Upper lobe of left lung (tissue), 4 donors: ENCODE measurements around the gene TFAP2B.

ENCODE experiments used
- POLR2A ChIP-seq, 4 donors: fragments of 450-650 bp; IDR thresholded peaks; one replicate each; pipeline ENCODE4 v1.5.1; 2016 to 2017; ENCODE audit warnings: antibody characterized with exemption in 4 of 4, mild to moderate bottlenecking in 2 of 4
- TF ChIP-seq, protein P1 (sequence below), 6 experiments: fragments of 450-650 bp in 4 of 6; fragments of 200-600 bp in 2 of 6; sonication (generic) in 2 of 6; IDR thresholded peaks; one replicate each; pipeline ENCODE4 v1.5.1; 2016 to 2019; ENCODE audit warnings: antibody characterized with exemption in 6 of 6

DNA sequence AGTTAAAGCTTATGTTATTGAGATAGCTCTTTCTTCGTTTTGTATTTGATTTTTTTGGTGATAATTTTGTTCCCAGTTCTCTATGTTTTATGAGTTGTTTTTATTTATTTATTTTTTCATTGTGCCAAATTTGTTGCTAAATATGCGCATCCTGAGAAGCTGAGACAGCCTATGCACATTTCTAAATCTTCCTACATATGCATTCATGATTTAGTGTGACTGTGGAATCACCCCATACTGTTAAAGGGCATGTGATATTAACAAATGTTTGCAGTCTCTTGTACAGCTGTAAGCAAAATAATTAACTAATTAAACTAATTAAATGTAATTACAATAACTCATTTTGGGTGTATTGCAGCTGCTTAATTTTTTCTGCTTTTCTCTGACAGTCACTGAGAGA, 10.4 kb downstream of the TFAP2B start:
- TF ChIP-seq, protein P1, sequence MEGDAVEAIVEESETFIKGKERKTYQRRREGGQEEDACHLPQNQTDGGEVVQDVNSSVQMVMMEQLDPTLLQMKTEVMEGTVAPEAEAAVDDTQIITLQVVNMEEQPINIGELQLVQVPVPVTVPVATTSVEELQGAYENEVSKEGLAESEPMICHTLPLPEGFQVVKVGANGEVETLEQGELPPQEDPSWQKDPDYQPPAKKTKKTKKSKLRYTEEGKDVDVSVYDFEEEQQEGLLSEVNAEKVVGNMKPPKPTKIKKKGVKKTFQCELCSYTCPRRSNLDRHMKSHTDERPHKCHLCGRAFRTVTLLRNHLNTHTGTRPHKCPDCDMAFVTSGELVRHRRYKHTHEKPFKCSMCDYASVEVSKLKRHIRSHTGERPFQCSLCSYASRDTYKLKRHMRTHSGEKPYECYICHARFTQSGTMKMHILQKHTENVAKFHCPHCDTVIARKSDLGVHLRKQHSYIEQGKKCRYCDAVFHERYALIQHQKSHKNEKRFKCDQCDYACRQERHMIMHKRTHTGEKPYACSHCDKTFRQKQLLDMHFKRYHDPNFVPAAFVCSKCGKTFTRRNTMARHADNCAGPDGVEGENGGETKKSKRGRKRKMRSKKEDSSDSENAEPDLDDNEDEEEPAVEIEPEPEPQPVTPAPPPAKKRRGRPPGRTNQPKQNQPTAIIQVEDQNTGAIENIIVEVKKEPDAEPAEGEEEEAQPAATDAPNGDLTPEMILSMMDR (IDR thresholded peaks at IDR 0.05): no peak
- no peak for TF ChIP-seq POLR2A (IDR thresholded peaks at IDR 0.05)
